Measurements from ENCODE around the gene ARHGAP18. TPM values are rescaled to one million over a fixed set of nuclear protein-coding genes. Genes with fewer than 3 reads are reported as not detected.

ARHGAP18 gene
- total and polyA plus RNA-seq, 2 of the 13 experiments (the other 11 are each of a cell fraction or from before 2014, with no cell fraction given): 58.2 to 115 TPM

DNA sequence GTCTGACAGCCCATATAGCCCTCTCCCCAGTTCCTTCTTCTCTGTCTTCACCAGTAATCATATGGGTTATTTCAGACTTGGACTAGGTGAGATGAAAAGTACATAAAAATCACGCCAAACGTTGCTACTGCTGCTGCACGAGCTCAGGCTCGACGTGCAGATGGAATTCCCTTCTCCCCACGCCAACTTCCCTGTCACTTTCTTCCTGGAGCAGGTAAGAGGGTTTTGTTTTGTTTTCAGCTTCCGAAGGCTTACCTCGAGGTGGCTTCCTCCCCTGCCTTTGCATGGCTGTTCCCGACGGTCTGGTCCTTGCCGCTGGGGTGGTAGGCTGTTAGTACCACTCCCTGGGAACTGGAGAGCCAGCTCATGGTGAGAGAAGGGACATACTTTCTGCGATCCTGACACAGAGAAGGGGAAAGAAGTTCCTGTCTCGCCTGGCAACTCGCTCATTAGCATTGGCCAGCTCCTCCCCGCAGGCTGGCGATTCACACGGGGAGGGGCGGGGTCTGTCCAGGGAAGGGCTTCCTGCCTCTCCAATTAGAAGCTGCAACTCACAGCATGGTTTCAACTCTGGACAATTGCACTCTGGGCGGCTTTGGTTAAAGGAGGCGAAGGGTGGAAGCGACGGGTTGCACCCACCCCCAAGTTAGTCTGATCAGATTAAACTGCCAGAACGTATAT is at the start of gene ARHGAP18 (continued):
- TF ChIP-seq, protein P1, sequence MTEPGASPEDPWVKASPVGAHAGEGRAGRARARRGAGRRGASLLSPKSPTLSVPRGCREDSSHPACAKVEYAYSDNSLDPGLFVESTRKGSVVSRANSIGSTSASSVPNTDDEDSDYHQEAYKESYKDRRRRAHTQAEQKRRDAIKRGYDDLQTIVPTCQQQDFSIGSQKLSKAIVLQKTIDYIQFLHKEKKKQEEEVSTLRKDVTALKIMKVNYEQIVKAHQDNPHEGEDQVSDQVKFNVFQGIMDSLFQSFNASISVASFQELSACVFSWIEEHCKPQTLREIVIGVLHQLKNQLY (CRISPR knock-in tag; IDR thresholded peaks at IDR 0.05): peak; percentile 51; the same call in 1 of the 2 replicates
- TF ChIP-seq, protein P2, sequence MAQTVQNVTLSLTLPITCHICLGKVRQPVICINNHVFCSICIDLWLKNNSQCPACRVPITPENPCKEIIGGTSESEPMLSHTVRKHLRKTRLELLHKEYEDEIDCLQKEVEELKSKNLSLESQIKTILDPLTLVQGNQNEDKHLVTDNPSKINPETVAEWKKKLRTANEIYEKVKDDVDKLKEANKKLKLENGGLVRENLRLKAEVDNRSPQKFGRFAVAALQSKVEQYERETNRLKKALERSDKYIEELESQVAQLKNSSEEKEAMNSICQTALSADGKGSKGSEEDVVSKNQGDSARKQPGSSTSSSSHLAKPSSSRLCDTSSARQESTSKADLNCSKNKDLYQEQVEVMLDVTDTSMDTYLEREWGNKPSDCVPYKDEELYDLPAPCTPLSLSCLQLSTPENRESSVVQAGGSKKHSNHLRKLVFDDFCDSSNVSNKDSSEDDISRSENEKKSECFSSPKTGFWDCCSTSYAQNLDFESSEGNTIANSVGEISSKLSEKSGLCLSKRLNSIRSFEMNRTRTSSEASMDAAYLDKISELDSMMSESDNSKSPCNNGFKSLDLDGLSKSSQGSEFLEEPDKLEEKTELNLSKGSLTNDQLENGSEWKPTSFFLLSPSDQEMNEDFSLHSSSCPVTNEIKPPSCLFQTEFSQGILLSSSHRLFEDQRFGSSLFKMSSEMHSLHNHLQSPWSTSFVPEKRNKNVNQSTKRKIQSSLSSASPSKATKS (CRISPR knock-in tag; IDR thresholded peaks at IDR 0.05): no peak
- TF ChIP-seq FOXA3 (CRISPR knock-in tag; IDR thresholded peaks at IDR 0.05) (peak; percentile 72), GFI1 (CRISPR knock-in tag; IDR thresholded peaks at IDR 0.05; ENCODE audit: borderline replicate concordance) (no peak; the same call in 1 of the 2 replicates), POGZ (CRISPR knock-in tag; IDR thresholded peaks at IDR 0.05) (peak; percentile 94), ZMYM4 (CRISPR knock-in tag; IDR thresholded peaks at IDR 0.05) (peak; percentile 98), SAFB2 (CRISPR knock-in tag; IDR thresholded peaks at IDR 0.05; ENCODE audit: borderline replicate concordance, low read depth) (peak; percentile 35; the same call in 1 of the 2 replicates), RXRA (CRISPR knock-in tag; IDR thresholded peaks at IDR 0.05) (peak; percentile 79), ZNF652 (CRISPR knock-in tag; IDR thresholded peaks at IDR 0.05; ENCODE audit: borderline replicate concordance, low read depth) (no peak), ZNF839 (CRISPR knock-in tag; IDR thresholded peaks at IDR 0.05; ENCODE audit: borderline replicate concordance) (peak; percentile 91; the same call in 1 of the 2 replicates), NR2F2 (IDR thresholded peaks at IDR 0.05; ENCODE audit: borderline replicate concordance, low read depth) (no peak; the same call in 1 of the 2 replicates), ZNF768 (CRISPR knock-in tag; IDR thresholded peaks at IDR 0.05) (peak; percentile 53; the same call in 1 of the 2 replicates), RNF2 (conservative IDR thresholded peaks at IDR 0.05; ENCODE audit: low read depth) (0 out of 2 replicates have a peak, but pooled peaks have one; percentile 33), ELF4 (CRISPR knock-in tag; IDR thresholded peaks at IDR 0.05; ENCODE audit: borderline replicate concordance) (peak; percentile 85), NCOR1 (IDR thresholded peaks at IDR 0.05; ENCODE audit: borderline replicate concordance, low read length) (peak; percentile 43; the same call in 1 of the 2 replicates), ZEB1 (IDR thresholded peaks at IDR 0.05; ENCODE audit: insufficient replicate concordance, low read depth) (peak; percentile 62)
- TF ChIP-seq, protein P3, sequence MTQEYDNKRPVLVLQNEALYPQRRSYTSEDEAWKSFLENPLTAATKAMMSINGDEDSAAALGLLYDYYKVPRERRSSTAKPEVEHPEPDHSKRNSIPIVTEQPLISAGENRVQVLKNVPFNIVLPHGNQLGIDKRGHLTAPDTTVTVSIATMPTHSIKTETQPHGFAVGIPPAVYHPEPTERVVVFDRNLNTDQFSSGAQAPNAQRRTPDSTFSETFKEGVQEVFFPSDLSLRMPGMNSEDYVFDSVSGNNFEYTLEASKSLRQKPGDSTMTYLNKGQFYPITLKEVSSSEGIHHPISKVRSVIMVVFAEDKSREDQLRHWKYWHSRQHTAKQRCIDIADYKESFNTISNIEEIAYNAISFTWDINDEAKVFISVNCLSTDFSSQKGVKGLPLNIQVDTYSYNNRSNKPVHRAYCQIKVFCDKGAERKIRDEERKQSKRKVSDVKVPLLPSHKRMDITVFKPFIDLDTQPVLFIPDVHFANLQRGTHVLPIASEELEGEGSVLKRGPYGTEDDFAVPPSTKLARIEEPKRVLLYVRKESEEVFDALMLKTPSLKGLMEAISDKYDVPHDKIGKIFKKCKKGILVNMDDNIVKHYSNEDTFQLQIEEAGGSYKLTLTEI (CRISPR knock-in tag; conservative IDR thresholded peaks at IDR 0.05): no peak
- TF ChIP-seq, protein P4, sequence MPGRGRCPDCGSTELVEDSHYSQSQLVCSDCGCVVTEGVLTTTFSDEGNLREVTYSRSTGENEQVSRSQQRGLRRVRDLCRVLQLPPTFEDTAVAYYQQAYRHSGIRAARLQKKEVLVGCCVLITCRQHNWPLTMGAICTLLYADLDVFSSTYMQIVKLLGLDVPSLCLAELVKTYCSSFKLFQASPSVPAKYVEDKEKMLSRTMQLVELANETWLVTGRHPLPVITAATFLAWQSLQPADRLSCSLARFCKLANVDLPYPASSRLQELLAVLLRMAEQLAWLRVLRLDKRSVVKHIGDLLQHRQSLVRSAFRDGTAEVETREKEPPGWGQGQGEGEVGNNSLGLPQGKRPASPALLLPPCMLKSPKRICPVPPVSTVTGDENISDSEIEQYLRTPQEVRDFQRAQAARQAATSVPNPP (CRISPR knock-in tag; IDR thresholded peaks at IDR 0.05): 0 out of 2 replicates have a peak, but pooled peaks have one; percentile 1
- TF ChIP-seq, protein P5, sequence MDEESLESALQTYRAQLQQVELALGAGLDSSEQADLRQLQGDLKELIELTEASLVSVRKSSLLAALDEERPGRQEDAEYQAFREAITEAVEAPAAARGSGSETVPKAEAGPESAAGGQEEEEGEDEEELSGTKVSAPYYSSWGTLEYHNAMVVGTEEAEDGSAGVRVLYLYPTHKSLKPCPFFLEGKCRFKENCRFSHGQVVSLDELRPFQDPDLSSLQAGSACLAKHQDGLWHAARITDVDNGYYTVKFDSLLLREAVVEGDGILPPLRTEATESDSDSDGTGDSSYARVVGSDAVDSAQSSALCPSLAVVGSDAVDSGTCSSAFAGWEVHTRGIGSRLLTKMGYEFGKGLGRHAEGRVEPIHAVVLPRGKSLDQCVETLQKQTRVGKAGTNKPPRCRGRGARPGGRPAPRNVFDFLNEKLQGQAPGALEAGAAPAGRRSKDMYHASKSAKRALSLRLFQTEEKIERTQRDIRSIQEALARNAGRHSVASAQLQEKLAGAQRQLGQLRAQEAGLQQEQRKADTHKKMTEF (CRISPR knock-in tag; IDR thresholded peaks at IDR 0.05): peak; percentile 93
- TF ChIP-seq, protein P6, sequence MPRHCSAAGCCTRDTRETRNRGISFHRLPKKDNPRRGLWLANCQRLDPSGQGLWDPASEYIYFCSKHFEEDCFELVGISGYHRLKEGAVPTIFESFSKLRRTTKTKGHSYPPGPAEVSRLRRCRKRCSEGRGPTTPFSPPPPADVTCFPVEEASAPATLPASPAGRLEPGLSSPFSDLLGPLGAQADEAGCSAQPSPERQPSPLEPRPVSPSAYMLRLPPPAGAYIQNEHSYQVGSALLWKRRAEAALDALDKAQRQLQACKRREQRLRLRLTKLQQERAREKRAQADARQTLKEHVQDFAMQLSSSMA (CRISPR knock-in tag; IDR thresholded peaks at IDR 0.05): peak; percentile 90
- TF ChIP-seq, protein P7, sequence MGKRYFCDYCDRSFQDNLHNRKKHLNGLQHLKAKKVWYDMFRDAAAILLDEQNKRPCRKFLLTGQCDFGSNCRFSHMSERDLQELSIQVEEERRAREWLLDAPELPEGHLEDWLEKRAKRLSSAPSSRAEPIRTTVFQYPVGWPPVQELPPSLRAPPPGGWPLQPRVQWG (CRISPR knock-in tag; IDR thresholded peaks at IDR 0.05; ENCODE audit: borderline replicate concordance, low read depth): no peak
